IMR-90 (cell line): ENCODE results near the gene SLC25A26. TPM values are rescaled to one million over a fixed set of nuclear protein-coding genes. Genes with fewer than 3 reads are reported as not detected.
A peak's percentile ranks its signal among the peaks of the same experiment; 100 is the strongest.

Source experiments
- ATAC-seq: fragments of 200-7000 bp; cut with Tn5 transposase; 2 replicates; pipeline ENCODE4 v1.9.1; 2020; ENCODE audit warnings: low read depth, mild to moderate bottlenecking, moderate library complexity
- BruUV-seq: library from RNA; stranded (reverse); fragments of 400-500 nt; replicated peaks from 2 replicates; lab custom pipeline; 2021; lab: Mats Ljungman, UMichigan
- CTCF ChIA-PET: fragments of 300-600 bp; formaldehyde crosslinking; extraction: SDS; loops from one replicate; lab custom pipeline; 2021; ENCODE audit warnings: antibody characterized with exemption; lab: Yijun Ruan, JAX
- POLR2A ChIA-PET: fragments of 300-600 bp; sonication (Branson Sonifier 250); formaldehyde crosslinking; loops from one replicate; lab custom pipeline; 2022; ENCODE audit warnings: antibody characterized with exemption; ENCODE audit not compliant: unreplicated experiment; lab: Charles Lee
- DNase-seq: peaks from one replicate; pipeline ENCODE4 v3.0.0; 2013
- H2AFZ ChIP-seq: replicated peaks from 2 replicates; pipeline ENCODE3; 2013; ENCODE audit warnings: low read length, mild to moderate bottlenecking; ENCODE audit not compliant: poor library complexity
- H2AK5ac ChIP-seq: 2 replicates; pipeline ENCODE4 v1.6.1; 2013; ENCODE audit warnings: low read depth, low read length, inconsistent platforms
- H2AK9ac ChIP-seq: replicated peaks from 2 replicates; pipeline ENCODE3; 2013; ENCODE audit warnings: mild to moderate bottlenecking, low read depth, low read length, moderate library complexity; ENCODE audit not compliant: poor library complexity
- H2BK120ac ChIP-seq: 2 replicates; pipeline ENCODE4 v1.6.1; 2013; ENCODE audit warnings: low read depth, low read length, inconsistent platforms
- H2BK15ac ChIP-seq: 3 replicates; pipeline ENCODE4 v1.6.1; 2013; ENCODE audit warnings: low read depth, low read length, inconsistent platforms
- H2BK20ac ChIP-seq: 2 replicates; pipeline ENCODE4 v1.6.1; 2013; ENCODE audit warnings: low read depth, mild to moderate bottlenecking, inconsistent platforms, low read length, moderate library complexity
- H2BK5ac ChIP-seq: 2 replicates; pipeline ENCODE4 v1.6.1; 2013; ENCODE audit warnings: mild to moderate bottlenecking, low read depth, low read length, inconsistent platforms; ENCODE audit not compliant: poor library complexity, severe bottlenecking
- H3K14ac ChIP-seq: replicated peaks from 2 replicates; pipeline ENCODE4 v1.6.1; 2013; ENCODE audit warnings: low read depth, low read length, inconsistent platforms
- H3K18ac ChIP-seq: 2 replicates; pipeline ENCODE4 v1.6.1; 2013; ENCODE audit warnings: low read depth, low read length, control low read depth
- H3K23ac ChIP-seq: 2 replicates; pipeline ENCODE4 v1.6.1; 2013; ENCODE audit warnings: low read depth, low read length, inconsistent platforms
- H3K27ac ChIP-seq: 2 replicates; pipeline ENCODE4 v1.5.1; 2013; ENCODE audit warnings: mild to moderate bottlenecking, control low read depth, low read length; ENCODE audit not compliant: insufficient read depth
- H3K27me3 ChIP-seq: 2 replicates; pipeline ENCODE4 v1.6.1; 2013; ENCODE audit warnings: low read length; ENCODE audit not compliant: control insufficient read depth, insufficient read depth
- H3K36me3 ChIP-seq: 2 replicates; pipeline ENCODE4 v1.6.1; 2013; ENCODE audit warnings: low read length, mixed read lengths; ENCODE audit not compliant: control insufficient read depth, insufficient read depth
- H3K4ac ChIP-seq: 2 replicates; pipeline ENCODE4 v1.6.1; 2013; ENCODE audit warnings: low read depth, low read length, inconsistent platforms
- H3K4me1 ChIP-seq: 2 replicates; pipeline ENCODE4 v1.6.1; 2013; ENCODE audit warnings: low read length, mixed read lengths; ENCODE audit not compliant: control insufficient read depth, insufficient read depth
- H3K4me2 ChIP-seq: 2 replicates; pipeline ENCODE4 v1.6.1; 2013; ENCODE audit warnings: low read depth, mild to moderate bottlenecking, control low read depth, low read length, moderate library complexity
- H3K4me3 ChIP-seq: 2 replicates; pipeline ENCODE4 v1.5.1; 2013; ENCODE audit warnings: low read depth, mild to moderate bottlenecking, control low read depth, low read length, moderate library complexity; ENCODE audit not compliant: insufficient read depth
- H3K56ac ChIP-seq: 2 replicates; pipeline ENCODE4 v1.6.1; 2013; ENCODE audit warnings: low read length, inconsistent platforms; ENCODE audit not compliant: insufficient read depth; ENCODE audit errors: extremely low read depth
- H3K79me1 ChIP-seq, 2 experiments: 2 replicates each; pipeline ENCODE4 v1.6.1; 2013; ENCODE audit warnings: low read length in 2 of 2, inconsistent platforms in 1 of 2, low read depth in 1 of 2
- H3K9ac ChIP-seq: 2 replicates; pipeline ENCODE4 v1.6.1; 2013; ENCODE audit warnings: low read depth, low read length, control low read depth
- H3K9me1 ChIP-seq: 2 replicates; pipeline ENCODE4 v1.6.1; 2013; ENCODE audit warnings: low read length, inconsistent platforms; ENCODE audit not compliant: insufficient read depth
- H3K9me3 ChIP-seq: 2 replicates; pipeline ENCODE4 v1.6.1; 2013; ENCODE audit warnings: low read length; ENCODE audit not compliant: control insufficient read depth, insufficient read depth
- H4K20me1 ChIP-seq: 2 replicates; pipeline ENCODE4 v1.6.1; 2013; ENCODE audit warnings: low read length, inconsistent platforms; ENCODE audit not compliant: insufficient read depth
- H4K5ac ChIP-seq: 2 replicates; pipeline ENCODE4 v1.6.1; 2013; ENCODE audit warnings: mild to moderate bottlenecking, low read depth, low read length, control low read depth
- H4K8ac ChIP-seq, 2 experiments: 2 replicates each; pipeline ENCODE4 v1.6.1; 2013; ENCODE audit warnings: low read depth in 2 of 2, low read length in 2 of 2, control low read depth in 1 of 2, inconsistent platforms in 1 of 2
- H4K91ac ChIP-seq: 2 replicates; pipeline ENCODE4 v1.6.1; 2013; ENCODE audit warnings: low read depth, low read length, inconsistent platforms; ENCODE audit not compliant: insufficient read depth
- BHLHE40 ChIP-seq: fragments of 150-350 bp; IDR thresholded peaks from 2 replicates; pipeline ENCODE4 v1.6.1; 2016; ENCODE audit warnings: mild to moderate bottlenecking, low read depth, low read length
- MAZ ChIP-seq: IDR thresholded peaks from 2 replicates; pipeline ENCODE4 v1.6.1; 2012; ENCODE audit warnings: low read depth, mild to moderate bottlenecking, low read length, improper control_type of control experiment, moderate library complexity, borderline replicate concordance
- RCOR1 ChIP-seq: IDR thresholded peaks from 2 replicates; pipeline ENCODE4 v1.6.1; 2012; ENCODE audit warnings: mild to moderate bottlenecking, low read length, improper control_type of control experiment; ENCODE audit not compliant: insufficient replicate concordance
- RFX5 ChIP-seq: IDR thresholded peaks from 2 replicates; pipeline ENCODE4 v1.8.0; 2012; ENCODE audit warnings: low read depth, mild to moderate bottlenecking, low read length, moderate library complexity
- SMC3 ChIP-seq: fragments of 150-350 bp; IDR thresholded peaks from 2 replicates; pipeline ENCODE4 v1.6.1; 2016; ENCODE audit warnings: low read depth, mild to moderate bottlenecking, antibody characterized with exemption, low read length, moderate library complexity
- WGBS, 2 experiments: methylation state at CpG; one replicate each; pipeline versions ENCODE4 v1.1.5 to v1.1.7; 2013; ENCODE audit warnings: missing lambda C conversion rate in 2 of 2; ENCODE audit not compliant: insufficient read length in 1 of 2; ENCODE audit errors: extremely low coverage in 2 of 2; 5-methylcytosine and 5-hydroxymethylcytosine counted together
- dilution Hi-C: fragments of 300-500 bp; cut with HindIII; formaldehyde crosslinking; loops from one replicate; pipeline ENCODE4 v1.14.3; 2018; ENCODE audit warnings: low sequenced_read_pairs; ENCODE audit not compliant: unreplicated experiment
- in situ Hi-C: fragments of 300-500 bp; cut with MboI; formaldehyde crosslinking; loops from 3 replicates; pipeline ENCODE4 v1.14.3; 2019; ENCODE audit warnings: low sequenced_read_pairs, inconsistent platforms, mixed read lengths
- intact Hi-C: fragments of 100-400 bp; cut with micrococcal nuclease; formaldehyde crosslinking; loops from 2 replicates; pipeline ENCODE4 v1.10.0; 2022
- polyA plus RNA-seq, 3 experiments: library from polyadenylated mRNA; depleted of rRNA; stranded (reverse); fragments of >200 nt; gene quantifications; 2 replicates each; pipeline ENCODE4 v1.2.3, GENCODE V29; 2012; ENCODE audit warnings: low replicate concordance in 1 of 3
- total RNA-seq: library from RNA; depleted of rRNA; stranded (reverse); fragments of >200 nt; gene quantifications from 2 replicates; pipeline ENCODE4 v1.2.3, GENCODE V29; 2012

SLC25A26 gene
- total and polyA plus RNA-seq, 2 of the 4 experiments (the other 2 are of a cell fraction): 10.9 to 12.7 TPM

DNA sequence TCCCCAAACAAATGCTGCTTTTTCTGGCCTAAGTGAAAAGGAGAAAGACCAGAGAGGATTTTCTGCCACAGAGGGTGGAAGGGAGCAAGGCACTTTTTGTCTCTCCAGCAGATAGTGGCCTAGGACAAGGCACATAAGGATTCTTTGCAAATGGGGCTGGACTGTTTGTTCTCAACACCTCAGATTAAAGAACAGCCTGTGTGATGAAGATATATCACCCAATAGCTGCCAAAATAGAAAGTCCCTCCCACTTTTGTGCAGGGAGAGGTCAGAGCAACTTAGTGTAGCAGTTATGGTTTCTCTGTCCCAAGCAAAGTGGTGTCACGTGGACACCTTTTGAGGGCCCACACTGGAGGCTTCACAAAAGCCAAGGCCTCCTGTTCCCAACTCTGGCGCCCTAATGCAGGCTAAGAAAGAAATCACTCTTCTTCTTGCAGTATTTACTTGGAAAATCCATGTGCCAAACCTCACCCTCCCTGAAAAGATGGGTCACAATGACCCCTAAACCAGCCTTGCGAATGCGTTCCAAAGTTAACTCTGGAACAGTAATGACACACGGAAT lies 195.1 kb downstream of the SLC25A26 start:
- TF ChIP-seq BHLHE40: no peak
- TF ChIP-seq RFX5: no peak
- TF ChIP-seq SMC3: no peak
- no peak for TF ChIP-seq MAZ
- no peak for TF ChIP-seq RCOR1
- H2BK15ac ChIP-seq: peak overlapping the region; percentile 51; the same call in 2 of the 3 replicates
- H4K8ac ChIP-seq: no peak overlapping the region
- H4K5ac ChIP-seq: peak overlapping the region; percentile 51; the same call in 1 of the 2 replicates
- H3K27me3 ChIP-seq: no peaks in the 10 kb centered on the region
- no TSS peak for BruUV-seq
- no peak overlapping the region for H2AK9ac ChIP-seq
- peak overlapping the region; percentile 11; the same call in 1 of the 2 replicates for H3K4ac ChIP-seq
- no peak overlapping the region for H2BK5ac ChIP-seq
- H2BK20ac ChIP-seq: peak overlapping the region; percentile 20; the same call in 1 of the 2 replicates
- H3K79me1 ChIP-seq: peaks cover 23 to 69% of the 10 kb centered on the region in 2 experiments
- POLR2A ChIA-PET: no interaction called here
- in situ Hi-C loops: loop anchor here (10.0 kb wide), 1 partner anchor 179 kb away; no protein-coding TSS in a partner anchor
- H3K9me1 ChIP-seq: peaks cover 10% of the 10 kb centered on the region
- no peak overlapping the region for H3K27ac ChIP-seq
- H3K9me3 ChIP-seq: no peaks in the 10 kb centered on the region
- H2BK120ac ChIP-seq: no peak overlapping the region
- peaks cover 29% of the 10 kb centered on the region for H3K36me3 ChIP-seq
- H2AFZ ChIP-seq: no peak overlapping the region
- peaks cover 30% of the 10 kb centered on the region for H3K4me1 ChIP-seq
- intact Hi-C loops: loop anchor here (10.0 kb wide), 1 partner anchor 179 kb away; no protein-coding TSS in a partner anchor
- H3K9ac ChIP-seq: no peak overlapping the region
- no peak overlapping the region for H4K91ac ChIP-seq
- ATAC-seq (no peak), DNase-seq (no peak)
- H4K20me1 ChIP-seq: no peaks in the 10 kb centered on the region
- H2AK5ac ChIP-seq: 0 out of 2 replicates have a peak overlapping the region, but pooled peaks have one; percentile 3
- H3K23ac ChIP-seq: no peak overlapping the region; the same call in 1 of the 2 replicates
- CTCF ChIA-PET: no interaction called here
- no peak overlapping the region for H3K14ac ChIP-seq
- H3K4me2 ChIP-seq: no peak overlapping the region
- 80% methylated on average over 1 of the region's 5 CpGs; no CpG with 5 or more reads in 1 of the 2 experiments for WGBS, 2 experiments
- H3K56ac ChIP-seq: no peak overlapping the region
- dilution Hi-C loops: no loop called here
- H3K4me3 ChIP-seq: no peak overlapping the region
- no peak overlapping the region for H3K18ac ChIP-seq
